Left lung (tissue), 10 donors: ENCODE data around the gene TSC22D3. TPM values are rescaled to one million over a fixed set of nuclear protein-coding genes. Genes with fewer than 3 reads are reported as not detected.

Experiments
- ATAC-seq: fragments of 200-7000 bp; cut with Tn5 transposase; one replicate; pipeline ENCODE4 v1.9.1; 2020; ENCODE audit warnings: moderate library complexity
- DNase-seq, 4 donors: peaks; one replicate each; pipeline ENCODE4 v3.0.0-alpha.2; 2013 to 2020
- H3K27ac ChIP-seq, 2 donors: fragments of 200-600 bp; sonication (generic) in 1 of 2; one replicate each; pipeline versions ENCODE4 v1.5.0 to v1.8.0; 2020 to 2021
- H3K27me3 ChIP-seq, 2 donors: fragments of 200-600 bp; sonication (generic) in 1 of 2; one replicate each; pipeline versions ENCODE4 v1.5.0 to v1.8.0; 2020 to 2021
- H3K36me3 ChIP-seq, 2 donors: fragments of 200-600 bp; sonication (generic) in 1 of 2; one replicate each; pipeline versions ENCODE4 v1.5.0 to v1.8.0; 2020 to 2021
- H3K4me1 ChIP-seq, 2 donors: fragments of 200-600 bp; one replicate each; pipeline ENCODE4 v1.8.0; 2021
- H3K4me3 ChIP-seq, 2 donors: fragments of 200-600 bp; sonication (generic) in 1 of 2; one replicate each; pipeline versions ENCODE4 v1.5.0 to v1.8.0; 2020 to 2021; ENCODE audit warnings: mild to moderate bottlenecking in 1 of 2
- H3K9me3 ChIP-seq, 2 donors: fragments of 200-600 bp; sonication (generic) in 1 of 2; one replicate each; pipeline versions ENCODE4 v1.5.0 to v1.8.0; 2020 to 2021
- intact Hi-C, 2 donors: fragments of 100-400 bp; cut with DNase I; formaldehyde crosslinking; loops; one replicate each; pipeline versions ENCODE4 v1.11.2 to v1.14.2; 2022
- polyA plus RNA-seq, 6 donors: library from polyadenylated mRNA; unstranded; fragments of 120-200 nt; gene quantifications; one replicate each; pipeline ENCODE4 v1.2.1, GENCODE V29; 2013; ENCODE audit not compliant: insufficient read length in 6 of 6
- total RNA-seq, 2 donors: library from RNA; stranded (reverse); fragmentation: NEBNext Ultra II Directional; extraction: Animal tissue kit (Norgen Biotek cat#: 25700); gene quantifications; one replicate each; pipeline ENCODE4 v1.2.1, GENCODE V29; 2021
- TF ChIP-seq, protein P1 (sequence below), 2 donors: fragments of 200-600 bp; sonication (generic) in 1 of 2; IDR thresholded peaks; one replicate each; pipeline versions ENCODE4 v1.5.0 to v1.8.0; 2021; ENCODE audit warnings: antibody characterized with exemption in 2 of 2
- donor health status: DM: no; HTN: yes; CAD: no.
- donor health status: DM: no; HTN: no; CAD: no.

The TSC22D3 gene
- total and polyA plus RNA-seq, 8 donors, result 119 to 156 (median 126) TPM

DNA sequence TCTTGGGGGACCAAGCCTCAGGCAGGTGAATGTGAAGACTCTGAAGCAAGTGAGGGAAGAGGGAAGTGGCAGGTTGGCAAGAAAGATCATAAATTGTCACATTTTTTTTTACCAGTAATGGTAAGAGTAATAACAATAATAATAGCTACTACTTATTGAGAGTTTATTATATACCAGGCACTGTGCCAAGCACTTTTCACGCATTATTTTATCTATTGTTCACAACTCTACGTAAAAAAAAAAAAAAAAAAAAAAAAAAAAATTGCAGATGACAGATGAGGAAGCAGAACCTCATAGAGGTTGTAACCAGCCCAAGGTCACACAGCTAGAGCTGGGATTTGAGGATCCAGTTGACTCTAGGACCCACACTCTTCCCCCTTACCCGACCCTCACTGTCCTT, 40.9 kb downstream of the TSC22D3 start:
- intact Hi-C loops, result no loop called here
- no peak overlapping the region for H3K27ac ChIP-seq
- H3K36me3 ChIP-seq, result no peaks in the 10 kb centered on the region
- TF ChIP-seq, protein P1, sequence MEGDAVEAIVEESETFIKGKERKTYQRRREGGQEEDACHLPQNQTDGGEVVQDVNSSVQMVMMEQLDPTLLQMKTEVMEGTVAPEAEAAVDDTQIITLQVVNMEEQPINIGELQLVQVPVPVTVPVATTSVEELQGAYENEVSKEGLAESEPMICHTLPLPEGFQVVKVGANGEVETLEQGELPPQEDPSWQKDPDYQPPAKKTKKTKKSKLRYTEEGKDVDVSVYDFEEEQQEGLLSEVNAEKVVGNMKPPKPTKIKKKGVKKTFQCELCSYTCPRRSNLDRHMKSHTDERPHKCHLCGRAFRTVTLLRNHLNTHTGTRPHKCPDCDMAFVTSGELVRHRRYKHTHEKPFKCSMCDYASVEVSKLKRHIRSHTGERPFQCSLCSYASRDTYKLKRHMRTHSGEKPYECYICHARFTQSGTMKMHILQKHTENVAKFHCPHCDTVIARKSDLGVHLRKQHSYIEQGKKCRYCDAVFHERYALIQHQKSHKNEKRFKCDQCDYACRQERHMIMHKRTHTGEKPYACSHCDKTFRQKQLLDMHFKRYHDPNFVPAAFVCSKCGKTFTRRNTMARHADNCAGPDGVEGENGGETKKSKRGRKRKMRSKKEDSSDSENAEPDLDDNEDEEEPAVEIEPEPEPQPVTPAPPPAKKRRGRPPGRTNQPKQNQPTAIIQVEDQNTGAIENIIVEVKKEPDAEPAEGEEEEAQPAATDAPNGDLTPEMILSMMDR (IDR thresholded peaks at IDR 0.05), result no peak
- no peak for DNase-seq
- no peaks in the 10 kb centered on the region for H3K27me3 ChIP-seq
- ATAC-seq, result no peak
- no peaks in the 10 kb centered on the region for H3K9me3 ChIP-seq
- no peak overlapping the region for H3K4me3 ChIP-seq
- peaks cover 6 to 24% of the 10 kb centered on the region in 2 donors for H3K4me1 ChIP-seq

DNA sequence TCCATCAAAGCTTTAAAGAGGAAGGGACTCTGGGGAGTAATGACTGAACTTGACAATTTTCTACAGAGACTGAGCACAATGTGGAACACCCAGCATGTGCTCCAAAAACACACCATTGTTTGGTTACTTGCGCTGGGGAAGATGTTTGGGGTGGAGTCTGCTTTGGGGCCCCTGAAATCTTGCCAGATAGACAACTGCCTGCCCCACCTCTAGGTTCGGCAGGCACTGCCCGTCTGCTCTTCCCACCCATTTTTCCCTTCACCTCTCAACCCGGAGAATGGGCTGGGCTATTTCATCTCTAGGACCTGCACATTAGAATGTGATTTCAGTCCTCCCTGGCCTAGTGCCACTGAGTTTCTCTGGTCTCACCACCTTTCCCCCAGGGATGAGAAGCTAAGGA, 41.9 kb downstream of the TSC22D3 start:
- H3K4me1 ChIP-seq, result peaks cover 10 to 24% of the 10 kb centered on the region in 2 donors
- H3K27me3 ChIP-seq, result no peaks in the 10 kb centered on the region
- ATAC-seq (no peak), DNase-seq (no peak)
- no peak overlapping the region for H3K27ac ChIP-seq
- H3K9me3 ChIP-seq, result no peaks in the 10 kb centered on the region
- H3K4me3 ChIP-seq, result no peak overlapping the region
- H3K36me3 ChIP-seq, result no peaks in the 10 kb centered on the region
- TF ChIP-seq, protein P1 (IDR thresholded peaks at IDR 0.05), result no peak
- intact Hi-C loops, result no loop called here

DNA sequence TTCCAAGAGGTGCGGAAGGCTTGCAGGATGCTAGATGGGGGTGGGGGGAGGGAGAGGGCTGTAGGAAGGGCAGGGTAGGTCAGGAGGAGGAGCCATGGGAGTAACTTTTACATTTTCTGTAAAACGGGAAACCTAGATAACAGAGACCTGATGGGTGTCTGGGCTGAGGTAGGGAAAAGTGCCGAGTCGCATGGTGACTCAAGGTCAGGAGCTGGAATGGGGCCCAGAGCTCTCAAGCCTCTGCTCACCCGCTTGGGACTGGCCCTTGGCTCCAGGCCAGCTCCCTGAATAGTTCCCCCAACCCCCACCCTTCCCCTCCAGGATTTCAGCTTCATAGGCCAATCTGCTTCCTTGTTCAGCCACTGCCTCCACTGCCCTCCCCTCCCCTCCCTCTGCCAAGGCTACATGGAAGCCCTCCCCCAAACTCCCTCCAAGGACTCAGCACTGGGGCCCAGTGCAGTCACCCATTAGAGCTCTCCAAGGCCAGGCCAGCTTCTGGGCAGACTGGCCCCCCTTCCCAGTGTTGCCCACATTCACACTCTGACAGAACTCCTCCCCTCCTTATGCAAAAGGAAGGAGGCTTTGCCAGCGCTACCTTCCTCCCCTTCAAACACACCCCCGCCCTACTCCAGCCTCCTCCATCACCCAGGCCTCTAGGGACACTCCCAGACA, 43.6 kb downstream of the TSC22D3 start:
- intact Hi-C loops, result no loop called here
- ATAC-seq, result peak; percentile 93
- peaks cover 10 to 24% of the 10 kb centered on the region in 2 donors for H3K4me1 ChIP-seq

DNA sequence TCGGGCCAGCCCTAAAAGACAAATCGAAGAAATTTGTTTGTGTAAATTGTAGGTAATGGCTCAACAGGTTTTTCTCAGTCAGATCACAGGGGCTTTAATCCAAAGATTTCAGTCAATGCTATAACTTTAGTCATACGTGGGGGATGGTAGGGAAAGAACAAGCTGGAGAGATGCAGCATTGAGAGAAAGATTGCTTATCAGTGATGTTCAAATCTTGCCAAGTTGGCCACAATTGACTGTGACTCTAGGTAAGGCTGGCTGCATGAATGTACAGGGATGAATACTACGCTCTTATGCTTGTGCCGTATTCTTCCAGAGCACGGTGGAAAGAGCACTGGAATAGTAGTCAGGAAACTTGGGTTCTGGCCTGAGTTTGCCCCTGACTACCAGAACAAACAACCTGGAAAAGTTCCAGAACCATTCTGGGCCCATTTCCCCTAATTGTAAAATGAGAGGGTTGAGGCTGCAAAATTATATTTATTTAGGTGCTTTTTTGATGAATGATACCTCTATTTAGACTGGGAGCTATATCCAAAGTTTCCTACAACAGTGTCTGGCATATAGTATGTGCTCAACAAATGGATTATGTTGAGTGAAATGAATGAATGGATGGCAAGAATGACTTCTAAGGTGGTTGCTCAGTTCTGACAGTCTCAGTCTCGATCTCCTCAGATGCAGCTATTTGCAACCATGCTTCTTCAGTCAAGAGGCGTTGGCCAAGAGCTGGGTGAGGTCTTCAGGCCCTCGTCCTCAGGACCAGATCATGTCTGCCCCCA, 44.4 kb downstream of the TSC22D3 start:
- ATAC-seq, result no peak
- no peaks in the 10 kb centered on the region for H3K27me3 ChIP-seq
- no peaks in the 10 kb centered on the region for H3K9me3 ChIP-seq
- peak overlapping the region; percentile 36 to 48 for H3K27ac ChIP-seq
- no peaks in the 10 kb centered on the region for H3K36me3 ChIP-seq
- TF ChIP-seq, protein P1 (IDR thresholded peaks at IDR 0.05), result no peak
- intact Hi-C loops, result no loop called here
- H3K4me3 ChIP-seq, result no peak overlapping the region
- H3K4me1 ChIP-seq, result peaks cover 17 to 24% of the 10 kb centered on the region in 2 donors
- DNase-seq, result no peak

More for the DNA sequence above, 43.6 kb downstream of the TSC22D3 start:
- TF ChIP-seq, protein P1 (IDR thresholded peaks at IDR 0.05), result no peak
- Histone ChIP-seq H3K9me3 (no peaks in the 10 kb centered on the region), H3K4me3 (no peak overlapping the region), H3K36me3 (no peaks in the 10 kb centered on the region), H3K27me3 (no peaks in the 10 kb centered on the region), H3K27ac (peak overlapping the region; percentile 39 to 48)
- DNase-seq, result peak in 3 of 4 donors; percentile 84 to 90 (median 88)

DNA sequence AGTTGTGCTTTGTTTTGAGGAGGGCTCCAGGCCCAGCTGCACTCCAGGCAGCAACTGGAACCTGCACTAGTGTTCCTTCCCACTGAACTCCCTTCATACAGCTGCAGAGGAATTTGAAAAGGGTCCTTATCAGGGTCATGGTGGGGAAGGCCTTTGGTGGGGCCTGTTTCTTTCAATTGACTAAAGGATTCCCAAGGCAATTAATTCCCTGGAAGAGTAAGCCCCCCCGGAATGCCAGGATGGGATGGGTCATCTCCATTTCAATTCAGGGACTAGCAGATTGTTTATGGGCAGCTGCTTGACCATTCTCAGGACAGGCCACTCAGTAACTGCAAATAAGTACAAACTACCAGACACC, 45.3 kb downstream of the TSC22D3 start:
- DNase-seq (no peak), ATAC-seq (no peak)
- TF ChIP-seq, protein P1 (IDR thresholded peaks at IDR 0.05), result no peak
- Histone ChIP-seq H3K27me3 (no peaks in the 10 kb centered on the region), H3K27ac (no peak overlapping the region), H3K4me1 (peaks cover 19 to 24% of the 10 kb centered on the region in 2 donors), H3K36me3 (no peaks in the 10 kb centered on the region), H3K4me3 (no peak overlapping the region), H3K9me3 (no peaks in the 10 kb centered on the region)
- intact Hi-C loops, result no loop called here
